Pons (tissue), 1 donor: ENCODE measurements around the gene FERMT1.
"Not testable (repeated sequence)": the region's sequence is repeated elsewhere in the genome, so short reads cannot be mapped to it uniquely, and the experiment has no call there.

Experiments
- DNase-seq: peaks from one replicate; pipeline ENCODE4 v3.0.0-alpha.2; 2016; ENCODE audit warnings: low spot score

Gene FERMT1

DNA sequence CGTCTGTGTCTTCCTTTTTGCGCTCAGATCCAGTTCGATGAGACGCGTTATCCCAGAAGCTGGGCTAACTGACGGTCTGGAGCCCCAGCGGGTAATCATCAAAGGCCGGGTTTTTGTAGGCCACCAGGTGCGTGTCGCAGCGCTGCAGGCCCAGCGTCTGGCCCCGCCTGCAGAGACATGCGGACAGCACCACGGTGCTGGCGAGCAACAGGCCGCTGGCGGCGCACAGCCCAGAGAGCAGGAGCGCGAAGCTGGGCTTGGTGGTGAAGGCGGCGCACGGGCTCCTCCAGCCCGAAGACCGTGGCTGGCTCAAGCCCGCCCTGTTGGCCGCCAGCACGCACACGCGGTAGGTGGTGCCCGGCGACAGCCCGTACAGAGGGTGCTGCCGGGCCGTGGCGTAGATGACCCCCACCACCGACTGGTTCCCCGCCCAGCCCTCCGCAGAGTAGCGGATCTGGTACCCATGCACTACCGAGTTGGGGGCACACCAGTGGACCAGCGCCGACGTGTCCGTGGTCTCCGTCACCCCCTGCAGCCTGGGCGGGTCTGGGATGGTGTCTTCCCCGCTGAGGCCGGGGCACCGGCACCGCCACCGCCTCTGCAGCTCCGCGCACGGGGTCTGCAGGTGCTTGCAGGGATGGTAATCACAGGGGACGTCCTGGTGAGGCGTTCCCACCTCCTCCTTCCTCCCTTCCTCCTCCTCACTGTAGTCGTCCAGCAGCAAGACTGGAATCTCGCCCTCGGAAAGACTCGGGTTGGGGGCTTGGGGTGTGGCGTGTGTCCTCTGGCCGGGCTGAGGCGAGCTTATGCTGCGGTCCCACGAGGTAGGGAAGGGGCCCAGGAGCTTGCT, 81.6 kb downstream of the FERMT1 start:
- DNase-seq = no peak

DNA sequence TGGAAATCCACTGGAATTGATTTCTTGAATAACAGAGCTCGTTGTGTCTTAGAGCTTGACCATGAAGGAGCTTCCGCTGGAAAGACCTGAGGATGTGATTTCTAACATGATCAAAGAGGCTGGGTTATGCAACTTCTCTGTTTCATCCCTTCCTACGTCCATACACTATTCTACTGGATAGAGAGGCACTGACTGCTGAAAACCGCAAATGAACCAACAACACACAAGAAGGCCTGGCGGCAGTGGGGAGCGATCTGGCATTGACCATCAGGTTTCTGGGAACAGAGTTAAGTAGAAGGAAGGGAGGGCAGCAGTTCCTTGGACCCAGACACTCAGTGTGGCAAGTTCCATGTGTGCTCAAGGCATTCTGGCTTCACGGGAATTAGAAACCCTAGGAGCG, 82.3 kb downstream of the FERMT1 start:
- no peak for DNase-seq

- no peak for DNase-seq
Observed at GRCh38 chr20:6039766-6040165, 83.1 kb downstream of the FERMT1 start.

GRCh38 chr20:6038256-6038655, 84.6 kb downstream of the FERMT1 start:
- DNase-seq = peak; percentile 20

DNA sequence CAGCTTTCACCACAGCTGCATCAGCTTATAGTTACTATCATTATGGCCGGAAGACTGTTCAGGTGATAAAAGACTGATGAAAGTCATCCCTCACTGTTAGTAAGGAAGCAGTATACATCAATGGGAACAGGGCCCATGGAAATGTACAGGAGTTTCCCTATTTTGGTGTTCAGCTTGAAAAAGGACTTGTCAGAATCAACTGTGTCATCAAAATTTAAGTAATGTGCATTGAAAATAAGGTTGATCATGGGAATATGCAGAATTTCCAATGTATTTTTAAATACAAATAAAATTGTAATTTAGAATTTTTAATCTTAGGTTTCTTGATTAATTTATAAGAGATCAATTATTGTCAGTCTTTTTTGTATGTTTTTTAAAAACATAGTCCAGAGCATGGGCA, 85.7 kb downstream of the FERMT1 start:
- no peak for DNase-seq

DNA sequence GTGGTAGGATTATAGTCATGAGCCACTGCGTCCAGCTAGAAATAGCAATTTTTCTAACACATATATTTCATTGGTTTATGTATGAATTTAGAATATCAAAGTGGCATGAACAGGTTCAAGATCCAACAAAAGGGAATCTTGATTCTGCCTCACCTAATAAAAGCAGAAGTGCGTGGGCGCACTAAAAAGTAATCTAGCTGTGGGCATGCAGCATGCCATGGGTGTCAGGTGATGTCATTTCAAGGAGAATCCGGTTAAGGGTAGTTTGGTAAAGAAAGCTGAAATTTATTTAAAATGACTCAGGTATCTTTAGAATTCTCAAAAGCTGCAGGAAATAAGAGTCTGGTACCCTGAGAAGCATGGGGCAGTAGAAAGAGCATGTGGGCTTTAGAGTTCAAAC, 86.6 kb downstream of the FERMT1 start:
- no peak for DNase-seq

GRCh38 chr20:6034134-6034969, 88.5 kb downstream of the FERMT1 start:
- no peak for DNase-seq

- not testable (repeated sequence) for DNase-seq
Observed at GRCh38 chr20:6032907-6033306, 89.9 kb downstream of the FERMT1 start.

GRCh38 chr20:6030453-6031080, 92.3 kb downstream of the FERMT1 start:
- no peak for DNase-seq

DNA sequence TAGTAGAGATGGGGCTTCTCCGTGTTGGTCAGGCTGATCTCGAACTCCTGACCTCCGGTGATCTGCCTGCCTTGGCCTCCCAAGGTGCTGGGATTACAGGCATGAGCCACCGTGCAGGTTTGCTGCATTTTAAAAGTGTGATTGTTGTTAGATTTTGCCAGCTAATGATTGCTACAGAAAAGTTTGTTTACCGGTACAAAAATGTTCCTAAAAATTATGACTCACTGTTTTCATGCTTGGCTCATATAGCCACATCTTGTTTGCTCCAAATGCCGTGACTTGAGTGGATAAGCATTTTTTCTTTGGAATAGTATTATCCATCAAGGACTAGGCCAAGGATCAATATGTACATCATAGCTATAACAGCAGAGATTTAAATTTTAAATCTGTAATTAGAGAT, 93.3 kb downstream of the FERMT1 start:
- DNase-seq = no peak

DNA sequence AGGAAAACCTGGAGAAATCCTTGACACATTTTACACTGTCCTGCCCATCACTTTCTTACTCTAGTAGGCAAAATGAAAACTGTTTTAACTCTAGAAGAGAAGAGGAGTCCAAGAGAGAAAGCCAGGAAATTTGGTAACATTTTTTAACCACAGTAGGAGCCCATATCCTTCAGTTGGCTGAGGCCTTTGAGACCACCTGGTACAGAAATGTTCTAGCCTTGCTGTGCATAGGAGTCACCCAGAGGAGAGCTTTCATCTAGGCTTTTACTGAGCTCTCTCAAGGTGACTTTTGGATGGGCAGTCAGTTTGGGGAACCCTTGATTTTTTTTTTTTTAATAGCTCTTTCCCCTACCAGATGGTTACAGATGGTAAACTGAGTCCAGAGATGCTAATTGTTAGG, 94.0 kb downstream of the FERMT1 start:
- no peak for DNase-seq

GRCh38 chr20:6026051-6026450, 96.8 kb downstream of the FERMT1 start:
- no peak for DNase-seq
